Prostate gland (tissue), 2 donors: ENCODE measurements around the gene OPHN1.

Experiments used
- CTCF ChIP-seq, 4 experiments: fragments of 200-600 bp in 2 of 4; fragments of 450-650 bp in 2 of 4; sonication (generic) in 2 of 4; IDR thresholded peaks; 1 replicate in 3 of 4; 2 replicates in 1 of 4; pipeline ENCODE4 v1.5.1; 2016 to 2019; ENCODE audit warnings: antibody characterized with exemption in 4 of 4, mild to moderate bottlenecking in 2 of 4, moderate library complexity in 2 of 4
- POLR2A ChIP-seq: fragments of 450-650 bp; IDR thresholded peaks from one replicate; pipeline ENCODE4 v1.6.1; 2016; ENCODE audit warnings: antibody characterized with exemption, mild to moderate bottlenecking
- POLR2AphosphoS5 ChIP-seq: sonication (generic); formaldehyde crosslinking; IDR thresholded peaks from one replicate; pipeline ENCODE4 v1.6.1; 2017; ENCODE audit warnings: antibody characterized with exemption

DNA sequence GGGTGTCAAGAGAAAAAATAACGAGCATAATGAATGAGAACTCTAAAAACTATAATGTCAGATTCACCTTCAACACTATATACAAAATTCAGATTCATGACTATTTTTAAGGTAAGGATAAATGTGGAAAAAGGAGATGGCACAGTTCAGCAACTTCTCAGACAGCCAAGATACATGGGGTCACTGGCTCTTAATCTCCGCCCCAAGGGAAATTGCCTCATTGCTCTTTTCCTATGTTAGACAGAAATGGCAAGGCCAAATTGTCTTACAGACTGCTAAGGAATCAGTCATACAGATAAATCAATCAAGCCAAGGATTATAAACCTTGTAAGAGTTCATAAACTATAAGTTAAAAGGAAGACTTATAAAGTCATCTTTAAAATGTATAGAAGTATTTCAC, 183.4 kb downstream of the OPHN1 start:
- TF ChIP-seq CTCF (IDR thresholded peaks at IDR 0.05): no peak
- TF ChIP-seq POLR2A: no peak
- TF ChIP-seq POLR2AphosphoS5: no peak
